SKM-1 (cell line): ENCODE data around the gene PITPNM3.

ENCODE experiments used
- DNase-seq: peaks from one replicate; lab custom pipeline; 2025; ENCODE audit not compliant: unreplicated experiment; lab: John Stamatoyannopoulos, UW

Gene PITPNM3

DNA sequence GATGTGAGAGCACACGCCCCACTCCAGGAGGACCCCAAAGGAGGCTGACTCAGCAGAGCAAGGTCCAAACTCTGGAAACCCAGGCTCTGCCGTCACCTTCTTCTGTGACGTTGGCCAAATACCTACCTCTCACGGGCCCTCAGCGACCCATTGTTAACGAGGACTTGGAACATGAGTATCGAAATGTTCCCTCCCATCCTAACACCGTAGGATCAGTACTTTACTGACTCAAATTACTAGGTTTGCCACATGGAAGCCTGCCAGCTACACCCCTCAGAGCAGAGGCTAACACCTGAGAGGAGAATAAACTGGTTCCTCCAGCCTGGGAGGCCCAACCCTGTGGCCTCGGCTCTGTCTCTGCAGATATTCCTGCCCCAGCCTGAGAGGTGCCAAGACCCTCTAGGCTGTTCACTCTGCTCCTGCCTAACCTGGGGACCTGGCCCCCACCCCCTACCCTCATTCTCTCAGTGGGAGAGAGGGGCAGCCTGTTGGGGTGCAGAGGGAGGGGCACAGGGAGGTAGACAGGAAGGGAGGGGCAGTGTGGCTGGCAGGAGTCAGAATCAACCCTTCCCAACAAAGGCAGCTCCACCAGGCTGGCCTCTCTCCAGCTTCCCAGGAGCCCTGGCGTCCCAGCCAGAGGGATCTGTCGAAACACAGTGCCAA is 4.4 kb downstream of the PITPNM3 start:
- no peak for DNase-seq

DNA sequence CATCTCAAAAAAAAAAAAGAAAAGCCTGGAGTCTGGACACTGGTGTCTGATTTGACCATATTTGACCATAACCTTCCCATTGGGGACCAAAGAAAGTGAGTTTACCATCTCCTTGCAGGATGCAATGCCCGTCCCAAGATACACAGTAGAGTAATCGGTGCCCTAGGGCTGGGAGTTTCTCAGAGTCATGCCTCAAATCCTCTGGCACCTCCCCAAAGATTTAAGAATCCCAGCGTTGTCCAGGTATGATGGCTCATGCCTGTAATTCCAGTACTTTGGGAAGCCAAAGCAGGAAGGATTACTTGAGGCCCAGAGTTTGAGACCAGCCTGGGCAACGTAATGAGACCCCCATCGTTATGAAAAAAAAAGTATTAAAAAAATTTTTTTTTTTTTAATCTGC is 5.0 kb downstream of the PITPNM3 start:
- no peak for DNase-seq

DNA sequence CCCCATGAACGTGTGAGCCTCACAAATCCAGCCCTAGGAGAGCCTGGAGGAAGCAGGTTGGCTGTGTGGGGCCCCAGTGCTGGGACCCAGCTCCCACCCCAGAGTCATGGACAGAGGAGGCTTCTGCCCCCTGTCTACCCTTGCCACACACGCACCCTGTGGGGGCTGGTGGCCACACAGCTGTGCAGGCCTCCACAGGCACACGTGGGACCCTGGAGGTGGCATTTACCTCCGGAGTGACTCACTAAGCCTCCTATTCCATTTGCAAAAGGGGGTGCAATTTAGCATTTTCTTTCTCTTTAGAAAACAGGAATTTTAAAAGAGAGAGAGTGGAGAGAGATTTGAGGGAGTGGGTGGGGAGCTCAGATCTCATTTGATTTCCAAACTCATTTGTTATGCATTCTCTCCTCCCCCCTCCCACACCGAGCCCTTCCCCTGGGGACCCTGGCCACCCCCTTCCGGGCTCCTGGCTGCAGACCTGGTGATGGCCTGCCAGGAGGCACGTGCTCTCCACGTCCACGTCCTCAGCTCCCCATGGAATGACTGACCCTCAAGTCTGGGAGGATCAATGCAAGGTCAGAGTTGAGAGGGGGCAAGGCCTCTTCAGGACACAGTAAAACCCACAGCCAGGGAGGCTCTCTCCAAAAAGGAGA is 6.8 kb downstream of the PITPNM3 start:
- no peak for DNase-seq

DNA sequence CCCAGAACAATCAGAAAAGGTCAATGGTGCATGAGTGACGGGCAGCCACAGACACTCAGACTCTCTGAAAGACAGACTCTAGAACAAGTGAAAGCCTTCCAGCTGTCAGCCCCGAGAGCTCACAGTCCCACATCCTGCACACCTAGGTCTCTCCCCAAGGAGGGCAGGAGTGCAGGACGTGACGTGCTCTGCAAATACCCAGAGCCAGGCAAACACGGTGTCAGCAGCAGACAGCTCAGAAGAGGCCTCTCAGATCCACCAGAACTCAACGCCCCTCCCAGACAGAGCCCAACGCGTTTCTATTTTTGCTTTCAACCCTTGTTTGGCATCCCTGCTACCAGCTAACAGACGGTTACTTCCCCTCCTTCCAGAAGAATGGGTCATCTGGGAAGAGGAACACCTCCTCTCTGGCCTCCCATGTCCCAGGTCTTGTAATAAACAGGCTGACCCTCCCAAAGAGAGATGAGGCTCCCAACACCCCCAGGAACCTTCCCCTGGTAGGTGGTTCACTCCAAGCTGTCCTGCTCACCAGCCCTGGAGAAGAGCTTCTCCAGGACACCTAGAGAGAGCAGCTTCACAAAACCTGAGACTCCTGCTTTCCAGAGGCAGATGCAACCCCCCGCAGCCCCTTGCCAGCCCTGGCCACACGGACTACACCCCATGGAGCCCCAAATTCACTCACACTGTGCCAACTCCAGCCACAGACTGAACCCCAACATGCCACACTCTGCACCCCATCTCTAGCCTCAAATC is 7.6 kb downstream of the PITPNM3 start:
- DNase-seq: no peak

DNA sequence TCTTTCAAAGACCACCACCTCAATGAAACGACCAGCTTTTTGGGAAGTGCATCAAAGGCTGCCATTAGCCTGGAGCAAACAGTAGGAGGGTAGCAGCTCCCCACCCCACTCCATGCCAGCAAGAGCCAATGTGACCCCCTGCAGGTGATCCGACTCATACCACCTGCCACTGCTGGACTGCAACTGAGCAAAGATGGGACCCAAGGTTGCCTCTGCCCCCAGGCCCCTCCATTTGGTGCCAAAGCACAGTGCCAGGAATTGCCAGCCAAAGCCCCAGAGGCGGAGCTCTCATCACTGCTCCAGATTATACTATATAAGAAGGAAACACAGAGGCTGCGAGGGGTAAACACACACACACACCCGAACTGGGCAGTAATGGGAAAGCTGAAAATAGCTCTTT is 8.3 kb downstream of the PITPNM3 start:
- DNase-seq: no peak

DNA sequence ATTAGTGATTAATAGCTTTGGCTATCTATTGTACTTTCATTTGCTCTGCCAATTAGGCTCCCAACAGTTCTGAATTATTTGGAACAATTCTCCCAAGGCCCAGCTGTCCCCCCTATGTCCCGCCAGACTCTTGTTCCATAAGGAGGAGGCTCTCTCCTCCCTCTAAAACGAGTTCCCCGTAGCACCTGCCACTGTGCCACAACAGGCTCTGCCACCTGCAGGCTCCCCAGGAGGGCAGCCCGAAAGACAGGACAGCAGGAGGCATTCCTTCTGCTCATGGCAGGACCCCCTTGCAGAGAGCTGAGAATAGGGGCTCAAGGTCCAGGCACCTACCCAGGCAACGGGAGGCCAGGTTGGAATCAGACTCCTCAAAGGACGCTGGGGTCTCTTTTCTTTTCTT is 9.0 kb downstream of the PITPNM3 start:
- DNase-seq: no peak

DNA sequence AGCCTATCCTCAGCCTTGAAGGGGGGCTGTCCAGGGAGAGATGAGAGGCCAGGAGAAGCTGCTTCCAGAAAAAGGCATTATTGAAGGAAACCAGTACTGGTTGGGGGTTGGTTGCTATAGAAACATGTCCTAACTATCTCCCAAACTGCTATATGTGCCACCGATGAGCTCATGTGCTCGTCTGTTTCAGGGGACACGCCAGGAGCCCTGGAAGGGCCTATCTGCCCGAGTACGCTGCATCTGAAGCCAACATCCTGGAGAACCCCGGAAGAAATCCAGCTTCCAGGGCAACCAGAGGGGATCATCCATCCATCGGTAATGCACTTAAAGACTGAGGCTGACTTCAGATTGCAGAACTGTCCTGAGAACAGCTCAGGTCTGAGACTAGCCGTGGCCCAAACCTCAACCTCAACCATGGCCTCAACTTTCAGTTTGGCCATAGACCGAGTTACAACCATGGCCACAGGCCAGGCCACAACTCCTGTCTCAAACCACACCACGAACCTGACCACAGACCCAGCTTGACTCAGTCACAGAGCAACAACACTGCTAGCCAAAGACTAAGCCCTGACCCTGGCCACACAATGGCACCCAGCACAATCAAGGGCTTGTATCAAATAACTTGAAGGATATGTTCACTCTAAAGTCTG is 10.2 kb downstream of the PITPNM3 start:
- DNase-seq: no peak

DNA sequence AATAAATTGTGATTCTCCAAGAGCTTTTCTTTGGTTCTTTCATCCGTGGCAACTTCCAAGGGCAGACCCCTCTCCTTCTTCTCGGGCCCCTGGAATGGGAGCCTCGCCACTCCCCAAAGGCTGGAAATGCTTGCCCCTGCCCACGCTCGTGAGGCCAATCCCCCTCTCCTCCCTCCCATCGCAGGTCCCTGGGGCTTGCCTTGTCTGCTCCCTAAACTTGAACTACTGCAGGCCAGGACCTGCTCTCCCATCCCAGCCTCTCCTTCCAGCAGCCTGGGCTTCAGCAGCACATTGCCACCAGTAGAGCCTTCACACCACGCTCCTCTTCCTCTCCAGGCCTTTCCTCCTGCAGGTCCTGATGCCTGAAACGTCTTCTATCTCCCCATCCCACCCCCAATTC is 11.1 kb downstream of the PITPNM3 start:
- DNase-seq: no peak

DNA sequence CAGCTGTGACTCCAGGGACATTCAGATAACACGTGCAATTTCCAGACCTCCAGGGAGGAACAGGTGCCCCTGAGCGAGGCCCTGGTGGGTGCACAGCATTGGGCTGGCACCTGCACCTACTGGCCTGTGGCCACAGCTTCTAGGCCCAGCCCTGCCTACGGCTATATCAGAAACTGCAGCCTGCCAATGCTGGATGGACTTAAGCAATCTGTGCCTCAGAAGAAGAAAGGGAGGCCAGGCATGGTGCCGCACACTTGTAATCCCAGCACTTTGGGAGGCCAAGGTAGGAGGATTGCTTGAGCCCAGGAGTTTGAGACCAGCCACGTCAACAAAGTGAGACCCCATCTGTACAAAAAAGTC is 12.4 kb downstream of the PITPNM3 start:
- no peak for DNase-seq

DNA sequence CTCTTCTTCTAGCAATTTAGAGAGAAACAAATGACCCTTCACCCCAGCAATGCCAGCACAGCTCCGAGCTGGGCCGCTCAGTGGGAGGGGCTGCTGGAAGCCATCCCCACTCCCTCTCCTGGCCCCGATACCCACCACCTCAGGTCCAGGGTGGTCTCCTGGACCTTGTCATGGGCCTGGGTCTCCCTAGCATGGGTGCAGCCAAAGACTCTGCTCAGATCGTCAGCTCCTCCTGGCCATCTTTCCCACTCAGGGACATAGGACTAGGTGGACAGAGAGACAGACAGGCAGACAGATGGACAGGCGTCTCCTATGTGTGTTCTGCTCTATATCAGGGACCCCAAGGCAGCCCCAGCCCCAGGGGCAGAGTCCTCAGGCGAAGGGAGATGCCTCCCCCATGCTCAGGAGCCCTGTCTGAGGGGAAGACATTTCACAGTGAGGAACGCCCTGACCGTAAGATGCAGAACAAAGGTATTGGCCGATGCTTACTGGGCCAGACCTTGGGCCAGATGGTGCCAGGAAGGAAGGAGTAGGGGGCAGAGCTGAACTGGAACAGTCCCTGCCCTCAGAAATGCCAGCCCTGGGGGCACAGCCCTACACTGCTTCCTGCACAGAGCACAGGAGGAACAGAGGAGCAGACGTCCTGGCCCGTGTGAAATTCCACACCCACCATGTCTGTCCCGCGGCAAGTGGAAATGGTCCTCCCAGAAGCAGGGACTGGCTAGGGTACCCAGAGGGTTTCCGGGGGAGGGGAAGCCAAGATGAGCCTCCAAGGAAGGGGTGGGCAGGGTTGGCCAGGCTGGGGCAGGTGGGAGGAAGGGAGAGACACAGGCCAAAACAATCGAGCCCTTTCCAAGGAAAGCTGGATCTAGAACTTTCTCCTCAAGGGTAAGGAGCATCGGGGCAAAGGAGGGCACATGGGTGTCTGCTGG is 13.0 kb downstream of the PITPNM3 start:
- no peak for DNase-seq

DNA sequence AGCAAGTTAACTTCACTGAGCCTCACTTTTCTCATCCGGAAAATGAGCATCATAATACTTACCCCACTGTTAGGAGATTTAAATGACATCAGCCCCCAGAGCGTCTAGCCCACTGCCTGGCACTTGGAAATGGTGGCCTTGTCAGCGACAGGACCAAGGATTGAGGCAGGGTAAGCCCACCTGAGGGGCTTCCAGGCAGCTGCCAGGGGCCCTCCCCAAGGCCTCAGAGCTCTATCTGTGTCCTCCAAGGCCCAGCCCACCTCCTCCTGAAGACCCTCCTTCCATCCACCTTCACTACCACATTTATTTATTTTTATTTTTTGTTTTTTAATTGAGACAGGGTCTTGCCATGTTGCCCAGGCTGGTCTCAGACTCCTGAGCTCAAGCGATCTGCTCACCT is 13.8 kb downstream of the PITPNM3 start:
- DNase-seq: no peak

DNA sequence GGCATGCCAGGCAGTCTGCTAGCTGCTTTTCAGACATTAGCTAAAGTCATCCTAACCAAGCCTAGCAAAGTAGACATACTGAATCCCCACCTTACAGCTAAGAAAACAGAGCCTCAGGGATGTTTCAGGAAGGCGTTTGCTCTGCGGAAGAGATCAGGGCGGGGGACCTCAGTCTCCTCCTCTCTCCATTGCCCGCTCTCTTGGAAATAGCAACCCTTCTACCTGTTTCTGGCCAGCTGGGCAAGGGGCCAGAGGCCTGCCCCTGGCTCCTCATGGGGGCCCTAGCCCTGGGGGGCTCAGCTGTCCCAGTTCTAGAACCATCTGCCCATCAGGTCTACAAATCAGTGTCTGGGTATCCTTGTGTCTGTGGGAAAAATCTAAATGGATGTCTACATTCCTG is 14.5 kb downstream of the PITPNM3 start:
- DNase-seq: no peak

DNA sequence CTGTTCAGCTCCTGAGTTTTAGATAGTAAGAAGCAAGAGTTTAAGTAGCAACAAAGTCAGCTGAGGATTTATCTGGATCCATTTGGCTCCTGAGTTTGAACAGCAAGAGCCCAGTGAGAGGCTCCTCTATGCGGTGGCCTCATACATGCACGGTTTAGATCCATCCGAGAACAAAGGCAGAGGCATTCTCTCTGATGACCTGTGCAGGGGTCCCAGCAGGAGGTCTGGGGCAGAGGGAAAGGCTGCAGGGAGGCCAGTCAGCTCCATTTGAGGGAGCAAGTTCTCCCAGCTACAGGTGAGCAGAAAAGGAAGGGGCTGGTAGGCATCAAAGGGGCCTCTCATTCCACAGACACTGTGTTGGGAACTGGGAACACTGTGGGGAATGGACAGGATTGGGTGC is 16.5 kb downstream of the PITPNM3 start:
- DNase-seq: no peak

DNA sequence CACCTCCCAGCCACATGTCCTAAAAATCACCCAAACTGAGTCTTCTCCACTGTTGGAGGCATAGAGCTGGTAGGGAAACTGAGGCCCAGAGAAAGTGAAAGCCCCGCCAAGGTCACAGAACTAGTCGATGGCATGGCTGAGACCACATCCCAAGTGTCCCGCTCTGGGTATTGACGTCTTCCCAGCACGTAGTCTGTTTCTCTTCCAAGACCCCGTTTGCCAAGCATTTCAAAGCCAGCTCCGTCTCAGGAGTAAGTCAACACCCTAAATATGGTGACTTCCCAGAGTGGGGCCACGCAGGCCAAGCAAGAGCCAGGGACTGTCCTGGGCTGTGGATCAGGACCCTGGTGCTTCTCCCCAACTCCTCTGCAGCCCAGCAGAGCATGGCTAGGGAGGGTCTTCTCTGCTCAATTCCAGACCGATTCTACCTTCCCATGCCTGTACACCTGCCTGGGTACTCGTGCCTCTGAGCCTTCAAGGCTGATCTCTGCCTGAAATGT is 19.7 kb downstream of the PITPNM3 start:
- no peak for DNase-seq

DNA sequence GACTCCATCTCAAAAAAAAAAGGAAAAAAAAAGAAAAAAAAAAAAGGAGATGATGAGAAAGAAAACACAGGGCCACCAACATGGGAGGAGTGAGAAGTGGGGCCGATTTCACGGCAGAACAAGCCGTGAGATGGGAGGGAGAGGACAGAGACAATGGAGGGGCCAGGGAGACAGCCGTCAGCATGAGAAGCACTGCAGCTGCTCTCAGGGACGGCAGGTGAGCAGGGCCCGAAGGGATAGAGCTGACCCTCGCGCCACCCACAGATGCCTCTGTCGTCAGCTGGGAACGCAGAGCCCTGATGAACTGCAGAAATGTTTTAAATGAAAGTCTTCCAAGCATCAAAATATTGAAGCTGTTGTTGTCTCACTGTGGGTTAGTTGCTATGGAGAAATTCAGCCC is 20.3 kb downstream of the PITPNM3 start:
- no peak for DNase-seq

DNA sequence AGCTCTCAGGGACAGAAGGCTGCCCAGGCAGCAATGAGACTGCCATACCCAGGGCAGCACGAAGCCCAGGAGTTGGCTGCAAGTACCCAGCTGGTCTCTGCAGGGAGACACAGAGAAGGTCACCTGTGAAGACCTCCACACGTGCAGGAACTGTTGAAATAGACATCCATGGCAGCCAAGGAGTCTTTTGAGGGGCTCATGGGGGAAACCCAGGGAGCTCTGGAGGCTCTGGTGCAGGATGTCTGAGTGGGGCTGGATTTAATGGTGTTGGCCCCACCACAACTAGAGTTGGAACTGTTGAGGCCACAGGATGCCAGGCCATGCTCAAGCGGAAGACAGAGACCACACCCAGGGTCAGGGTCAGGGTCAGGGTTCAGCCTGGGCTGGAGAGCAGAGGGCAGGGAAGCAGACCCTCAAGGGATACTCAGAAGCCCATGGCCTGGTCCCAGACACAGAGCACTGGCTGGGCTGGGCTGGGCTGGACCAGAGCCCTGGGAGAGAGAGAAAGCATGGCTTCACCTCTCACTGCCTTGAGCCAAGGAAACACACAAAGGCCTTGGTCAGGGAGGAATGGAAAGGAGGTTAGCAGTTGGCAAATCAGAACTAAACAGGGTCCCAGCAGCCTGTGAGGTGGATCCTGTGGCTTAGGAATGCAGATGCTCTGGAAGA is 21.4 kb downstream of the PITPNM3 start:
- no peak for DNase-seq

DNA sequence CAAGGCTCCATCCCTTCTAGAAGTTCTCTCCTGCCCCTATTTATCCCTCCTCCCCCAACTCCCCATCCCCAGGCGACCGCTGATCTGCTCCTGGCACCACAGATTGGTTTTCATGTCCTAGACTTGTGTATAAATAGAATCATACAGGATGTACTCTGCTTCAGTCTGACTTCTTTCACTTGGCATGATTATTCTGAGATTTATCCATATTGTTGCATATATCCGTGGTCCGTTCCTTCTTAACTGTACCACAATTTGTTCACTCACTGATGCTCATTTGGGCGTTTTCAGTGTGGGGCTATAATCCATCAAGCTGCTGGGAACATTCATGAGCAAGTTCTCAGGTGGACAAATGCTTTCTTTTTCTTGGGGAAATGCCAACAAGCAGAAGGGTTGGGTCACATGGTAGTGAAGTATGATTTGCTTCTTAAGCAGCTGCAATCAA is 23.9 kb downstream of the PITPNM3 start:
- DNase-seq: no peak

DNA sequence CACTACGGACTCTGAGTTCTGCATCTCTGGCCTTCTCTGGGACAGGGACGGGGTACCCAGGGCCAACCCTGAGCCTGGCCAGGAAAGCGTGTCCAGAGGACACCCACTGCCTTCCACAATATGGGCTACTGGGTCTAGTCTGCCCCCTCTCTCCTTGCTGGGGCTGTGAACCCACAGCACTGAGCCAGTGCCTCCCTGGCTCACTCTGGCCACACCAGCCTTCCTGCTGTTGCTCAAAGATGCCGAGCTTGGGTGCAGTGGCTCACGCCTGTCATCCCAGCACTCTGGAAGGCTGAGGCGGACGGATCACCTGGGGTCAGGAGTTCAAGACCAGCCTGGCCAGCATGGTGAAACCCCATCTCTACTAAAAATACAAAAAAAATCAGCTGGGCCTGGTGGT is 24.8 kb downstream of the PITPNM3 start:
- DNase-seq: no peak

DNA sequence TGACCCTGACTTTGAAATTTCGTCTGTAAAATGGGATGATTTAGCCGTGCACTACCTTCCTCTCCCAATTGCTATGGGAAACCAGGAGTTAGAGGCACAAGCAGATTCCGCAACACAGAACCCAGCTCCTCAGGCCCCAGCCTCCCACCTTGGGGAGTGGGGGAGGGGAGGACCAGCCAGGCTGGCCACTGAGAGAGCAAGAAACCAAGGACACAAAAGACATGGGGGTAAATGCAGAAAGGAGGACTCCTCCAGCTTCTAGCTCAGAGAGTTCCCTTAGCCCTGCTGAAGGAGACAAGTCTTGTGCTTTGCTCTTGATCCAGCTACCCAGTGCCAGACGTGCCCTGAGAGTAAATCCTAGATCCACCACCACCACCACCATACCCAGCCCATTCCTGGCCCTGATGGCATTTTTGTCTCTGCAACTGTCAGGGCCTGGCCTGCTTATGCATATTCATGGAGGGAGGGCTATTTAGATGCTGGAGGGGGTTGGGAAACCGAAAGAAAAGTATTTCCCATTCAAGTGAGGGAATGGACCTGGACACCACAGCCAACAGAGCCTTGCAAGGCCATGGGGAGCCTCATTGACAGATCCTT is 25.9 kb downstream of the PITPNM3 start:
- DNase-seq: no peak

DNA sequence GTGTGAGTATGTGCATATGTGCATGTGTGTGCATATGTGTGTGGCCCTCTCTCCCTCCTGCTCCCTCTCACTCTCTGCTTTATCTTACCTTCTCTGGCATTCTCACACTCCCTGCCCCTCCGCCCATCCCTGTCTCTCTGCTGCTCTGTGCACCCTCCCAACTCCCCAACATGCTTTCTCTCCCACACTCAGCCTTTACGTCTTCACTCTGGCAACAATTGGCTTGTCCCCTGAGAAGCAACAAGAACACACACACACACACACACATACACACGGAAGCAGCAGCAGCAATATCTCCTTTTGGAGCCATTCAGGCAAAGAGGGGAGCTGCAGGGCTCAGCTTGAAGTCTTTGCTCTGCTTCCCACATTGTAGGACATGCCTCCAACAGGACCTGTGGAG is 27.8 kb downstream of the PITPNM3 start:
- no peak for DNase-seq
